Nucleus accumbens (tissue), 56 donors: Measurements from ENCODE around the gene OTOP3.

Experiments used
- DNase-seq, 56 donors: peaks; one replicate each; lab custom pipeline; 2025; lab: John Stamatoyannopoulos, UW

OTOP3 gene

GRCh38 chr17:74937064-74938051 is 1.7 kb downstream of the OTOP3 start:
- no peak for DNase-seq

GRCh38 chr17:74938194-74938950 is 2.7 kb downstream of the OTOP3 start:
- DNase-seq: no peak

GRCh38 chr17:74939534-74939933 is 3.8 kb downstream of the OTOP3 start:
- no peak for DNase-seq

GRCh38 chr17:74941128-74941725 is 5.5 kb downstream of the OTOP3 start:
- DNase-seq: no peak

GRCh38 chr17:74943808-74944522 is 8.3 kb downstream of the OTOP3 start:
- no peak for DNase-seq

GRCh38 chr17:74945543-74945942 is 9.8 kb downstream of the OTOP3 start:
- no peak for DNase-seq

- no peak for DNase-seq
Measured at GRCh38 chr17:74946641-74947040, 10.9 kb downstream of the OTOP3 start.

GRCh38 chr17:74947041-74947754 is 11.5 kb downstream of the OTOP3 start:
- DNase-seq: no peak

GRCh38 chr17:74949455-74950115 is 13.9 kb downstream of the OTOP3 start:
- DNase-seq: no peak

- DNase-seq: no peak
Measured at GRCh38 chr17:74950207-74950606, 14.5 kb downstream of the OTOP3 start.

GRCh38 chr17:74951065-74951464 is 15.4 kb downstream of the OTOP3 start:
- DNase-seq: no peak

GRCh38 chr17:74951680-74952421 is 16.2 kb downstream of the OTOP3 start:
- DNase-seq: no peak

- DNase-seq: no peak
Measured at GRCh38 chr17:74952431-74953133, 16.9 kb downstream of the OTOP3 start.

- no peak for DNase-seq
Measured at GRCh38 chr17:74953134-74953687, 17.5 kb downstream of the OTOP3 start.

- no peak for DNase-seq
Measured at GRCh38 chr17:74954115-74954514, 18.4 kb downstream of the OTOP3 start.

- no peak for DNase-seq
Measured at GRCh38 chr17:74954665-74955421, 19.1 kb downstream of the OTOP3 start.

GRCh38 chr17:74956093-74956492 is 20.4 kb downstream of the OTOP3 start:
- DNase-seq: no peak
